GM23248 (cell line): ENCODE measurements around the gene CDH4. TPM values are rescaled to one million over a fixed set of nuclear protein-coding genes. Genes with fewer than 3 reads are reported as not detected.

Source experiments
- DNase-seq: peaks from one replicate; pipeline ENCODE4 v3.0.0-alpha.2; 2015
- H2AFZ ChIP-seq: fragments of 200-600 bp; sonication (generic); 2 replicates; pipeline ENCODE4 v1.6.1; 2016; ENCODE audit warnings: antibody characterized with exemption
- H3F3A ChIP-seq: fragments of 200-600 bp; sonication (generic); 2 replicates; pipeline ENCODE4 v1.6.1; 2016; ENCODE audit warnings: mild to moderate bottlenecking, antibody characterized with exemption, mixed run types; ENCODE audit not compliant: insufficient read depth
- H3K27ac ChIP-seq: fragments of 200-600 bp; sonication (generic); 2 replicates; pipeline ENCODE4 v1.5.1; 2016; ENCODE audit warnings: mild to moderate bottlenecking
- H3K27me3 ChIP-seq: fragments of 200-600 bp; sonication (generic); replicated peaks from 2 replicates; pipeline ENCODE4 v1.6.1; 2016; ENCODE audit warnings: mild to moderate bottlenecking; ENCODE audit not compliant: insufficient read depth
- H3K36me3 ChIP-seq: fragments of 200-600 bp; sonication (generic); 2 replicates; pipeline ENCODE4 v1.6.1; 2016; ENCODE audit warnings: low read depth, mild to moderate bottlenecking
- H3K4me1 ChIP-seq: fragments of 200-600 bp; sonication (generic); 2 replicates; pipeline ENCODE4 v1.6.1; 2016; ENCODE audit warnings: mild to moderate bottlenecking; ENCODE audit not compliant: insufficient read depth
- H3K4me2 ChIP-seq: fragments of 200-600 bp; sonication (generic); one replicate; pipeline ENCODE4 v1.6.1; 2016; ENCODE audit warnings: mild to moderate bottlenecking; ENCODE audit not compliant: unreplicated experiment
- H3K4me3 ChIP-seq: fragments of 200-600 bp; sonication (generic); 2 replicates; pipeline ENCODE4 v1.5.1; 2016; ENCODE audit warnings: mild to moderate bottlenecking
- H3K79me2 ChIP-seq: fragments of 200-600 bp; sonication (generic); 2 replicates; pipeline ENCODE4 v1.6.1; 2016; ENCODE audit warnings: mild to moderate bottlenecking; ENCODE audit not compliant: insufficient read depth
- H3K9ac ChIP-seq: fragments of 200-600 bp; sonication (generic); 2 replicates; pipeline ENCODE4 v1.6.1; 2016; ENCODE audit warnings: mild to moderate bottlenecking
- H3K9me2 ChIP-seq: fragments of 200-600 bp; sonication (generic); 2 replicates; pipeline ENCODE4 v1.6.1; 2016; ENCODE audit warnings: mixed run types, mild to moderate bottlenecking, moderate library complexity; ENCODE audit not compliant: insufficient read depth
- H3K9me3 ChIP-seq: fragments of 200-600 bp; sonication (generic); one replicate; pipeline ENCODE4 v1.6.1; 2017; ENCODE audit warnings: low read depth
- H4K20me1 ChIP-seq: fragments of 200-600 bp; sonication (generic); 2 replicates; pipeline ENCODE4 v1.6.0; 2016; ENCODE audit not compliant: insufficient read depth
- EZH2 ChIP-seq: fragments of 200-600 bp; sonication (generic); IDR thresholded peaks from 2 replicates; pipeline ENCODE4 v1.6.1; 2018; ENCODE audit warnings: antibody characterized with exemption, mild to moderate bottlenecking; ENCODE audit not compliant: insufficient read depth, poor library complexity, severe bottlenecking
- EZH2phosphoT487 ChIP-seq: fragments of 200-600 bp; sonication (generic); IDR thresholded peaks from 2 replicates; pipeline ENCODE4 v1.6.1; 2018; ENCODE audit warnings: antibody characterized with exemption, moderate library complexity, mild to moderate bottlenecking, low read depth; ENCODE audit not compliant: insufficient read depth
- WGBS, 2 experiments: methylation state at CpG; one replicate each; pipeline ENCODE4 v1.1.6; 2015 to 2017; ENCODE audit warnings: low lambda C conversion rate in 2 of 2, low coverage in 1 of 2; ENCODE audit errors: missing lambda C conversion rate in 2 of 2; 5-methylcytosine and 5-hydroxymethylcytosine counted together
- in situ Hi-C: fragments of 300-500 bp; cut with MboI; formaldehyde crosslinking; loops from 2 replicates; pipeline ENCODE4 v1.15.0; 2020
- polyA plus RNA-seq: library from polyadenylated mRNA; unstranded; fragments of >200 nt; fragmentation: Nextera tagmentation; extraction: Ambion mirVana; gene quantifications from 2 replicates; pipeline ENCODE4 v1.2.1, GENCODE V29; 2016
- total RNA-seq: library from RNA; depleted of rRNA; stranded (reverse); fragments of >200 nt; shearing (Covaris generic); gene quantifications from 2 replicates; pipeline ENCODE4 v1.2.3, GENCODE V29; 2014

CDH4 gene
- total and polyA plus RNA-seq, 2 experiments from 2014 or later = 1.1 to 3.9 TPM

GRCh38 chr20:61443443-61444126, 191.5 kb downstream of the CDH4 start:
- Histone ChIP-seq H3K9me3 (no peaks in the 10 kb centered on the region), H3K9ac (no peak overlapping the region), H3K27me3 (no peaks in the 10 kb centered on the region), H3F3A (peaks cover 6% of the 10 kb centered on the region; the same call in 1 of the 2 replicates), H2AFZ (no peak overlapping the region), H4K20me1 (no peaks in the 10 kb centered on the region), H3K79me2 (no peaks in the 10 kb centered on the region), H3K9me2 (no peaks in the 10 kb centered on the region), H3K27ac (no peak overlapping the region), H3K4me3 (no peak overlapping the region), H3K36me3 (no peaks in the 10 kb centered on the region), H3K4me2 (no peak overlapping the region), H3K4me1 (no peaks in the 10 kb centered on the region)
- no peak for TF ChIP-seq EZH2
- no peak for TF ChIP-seq EZH2phosphoT487
- no peak for DNase-seq
- 24 to 28% methylated on average over 12 of the region's 12 CpGs for WGBS, 2 experiments
- in situ Hi-C loops = no loop called here

GRCh38 chr20:61444637-61445036, 192.6 kb downstream of the CDH4 start:
- Histone ChIP-seq H3K4me1 (no peaks in the 10 kb centered on the region), H2AFZ (no peak overlapping the region), H3K36me3 (no peaks in the 10 kb centered on the region), H3K9me2 (no peaks in the 10 kb centered on the region), H3K27me3 (no peaks in the 10 kb centered on the region), H4K20me1 (no peaks in the 10 kb centered on the region), H3K4me2 (no peak overlapping the region), H3F3A (peaks cover 6% of the 10 kb centered on the region; the same call in 1 of the 2 replicates), H3K9ac (no peak overlapping the region), H3K79me2 (no peaks in the 10 kb centered on the region), H3K4me3 (no peak overlapping the region), H3K9me3 (no peaks in the 10 kb centered on the region), H3K27ac (no peak overlapping the region)
- no peak for DNase-seq
- 58 to 70% methylated on average over 5 of the region's 5 CpGs for WGBS, 2 experiments
- TF ChIP-seq EZH2 (no peak), EZH2phosphoT487 (no peak)
- in situ Hi-C loops = no loop called here

GRCh38 chr20:61445138-61445537, 193.1 kb downstream of the CDH4 start:
- in situ Hi-C loops = no loop called here
- Histone ChIP-seq H3K79me2 (no peaks in the 10 kb centered on the region), H3K4me1 (no peaks in the 10 kb centered on the region), H4K20me1 (no peaks in the 10 kb centered on the region), H3K9ac (no peak overlapping the region), H3K9me3 (no peaks in the 10 kb centered on the region), H3K36me3 (no peaks in the 10 kb centered on the region), H3K4me2 (no peak overlapping the region), H3K27me3 (no peaks in the 10 kb centered on the region), H3F3A (peaks cover 6% of the 10 kb centered on the region; the same call in 1 of the 2 replicates), H2AFZ (no peak overlapping the region), H3K27ac (no peak overlapping the region), H3K4me3 (no peak overlapping the region), H3K9me2 (no peaks in the 10 kb centered on the region)
- WGBS, 2 experiments = 30 to 45% methylated on average over 5 to 6 of the region's 6 CpGs
- TF ChIP-seq EZH2 (no peak), EZH2phosphoT487 (no peak)
- DNase-seq = no peak

GRCh38 chr20:61445741-61446140, 193.7 kb downstream of the CDH4 start:
- H4K20me1 ChIP-seq = no peaks in the 10 kb centered on the region
- H3K9me2 ChIP-seq = no peaks in the 10 kb centered on the region
- H3K27me3 ChIP-seq = no peaks in the 10 kb centered on the region
- no peak overlapping the region for H3K4me2 ChIP-seq
- no peak overlapping the region for H3K9ac ChIP-seq
- H2AFZ ChIP-seq = no peak overlapping the region
- no peaks in the 10 kb centered on the region for H3K9me3 ChIP-seq
- no peaks in the 10 kb centered on the region for H3K79me2 ChIP-seq
- no peak overlapping the region for H3K4me3 ChIP-seq
- 70 to 71% methylated on average over 10 of the region's 10 CpGs for WGBS, 2 experiments
- no peak for DNase-seq
- H3K36me3 ChIP-seq = no peaks in the 10 kb centered on the region
- H3F3A ChIP-seq = peaks cover 6% of the 10 kb centered on the region; the same call in 1 of the 2 replicates
- no peaks in the 10 kb centered on the region for H3K4me1 ChIP-seq
- in situ Hi-C loops = no loop called here
- TF ChIP-seq EZH2phosphoT487 (no peak), EZH2 (no peak)
- no peak overlapping the region for H3K27ac ChIP-seq
